ENCODE measurements around the gene CLCN7. TPM values are rescaled to one million over a fixed set of nuclear protein-coding genes. Genes with fewer than 3 reads are reported as not detected.
A peak's percentile ranks its signal among the peaks of the same experiment; 100 is the strongest.

Gene CLCN7
- total and polyA plus RNA-seq, 8 donors, result 31.0 to 91.2 (median 36.2) TPM

GRCh38 chr16:1457489-1458245, 17.2 kb downstream of the CLCN7 start:
- H3K27ac ChIP-seq, result no peak overlapping the region
- no peak overlapping the region for H3K4me3 ChIP-seq
- H3K36me3 ChIP-seq, result peaks cover 0 to 40% (median 7%) of the 10 kb centered on the region in 3 donors
- H3K9me3 ChIP-seq, result no peaks in the 10 kb centered on the region
- peak in 1 of 6 donors; percentile 52 for DNase-seq
- intact Hi-C loops (cut with DNase I), result no loop called here
- H3K4me1 ChIP-seq, result no peaks in the 10 kb centered on the region
- WGBS, 2 donors, result 93 to 95% methylated on average over 41 to 42 of the region's 42 CpGs
- TF ChIP-seq CTCF (IDR thresholded peaks at IDR 0.05), result no peak
- no peak for ATAC-seq
- FAIRE-seq, result no peak
- no peaks in the 10 kb centered on the region for H3K27me3 ChIP-seq

- Histone ChIP-seq H3K4me1 (no peaks in the 10 kb centered on the region), H3K9me3 (no peaks in the 10 kb centered on the region), H3K27me3 (no peaks in the 10 kb centered on the region), H3K4me3 (no peak overlapping the region), H3K36me3 (peaks cover 0 to 43% (median 7%) of the 10 kb centered on the region in 3 donors), H3K27ac (no peak overlapping the region)
- peak in 1 of 6 donors; percentile 56 for DNase-seq
- FAIRE-seq, result no peak
- no peak for ATAC-seq
- intact Hi-C loops (cut with DNase I), result no loop called here
- no peak for TF ChIP-seq CTCF (IDR thresholded peaks at IDR 0.05)
- WGBS, 2 donors, result 93 to 94% methylated on average over 16 of the region's 16 CpGs
These were observed 17.9 kb downstream of the CLCN7 start for GRCh38 chr16:1456951-1457350.

GRCh38 chr16:1455190-1456171, 19.3 kb downstream of the CLCN7 start:
- H3K27me3 ChIP-seq, result no peaks in the 10 kb centered on the region
- DNase-seq (peak in 1 of 6 donors; percentile 53), ATAC-seq (no peak), FAIRE-seq (no peak)
- no peaks in the 10 kb centered on the region for H3K4me1 ChIP-seq
- 92 to 95% methylated on average over 40 to 41 of the region's 41 CpGs for WGBS, 2 donors
- no peak overlapping the region for H3K27ac ChIP-seq
- no peak overlapping the region for H3K4me3 ChIP-seq
- intact Hi-C loops (cut with DNase I), result no loop called here
- peaks cover 0 to 35% (median 7%) of the 10 kb centered on the region in 3 donors for H3K36me3 ChIP-seq
- TF ChIP-seq CTCF (IDR thresholded peaks at IDR 0.05), result no peak
- H3K9me3 ChIP-seq, result no peaks in the 10 kb centered on the region

GRCh38 chr16:1454561-1454960, 20.3 kb downstream of the CLCN7 start:
- DNase-seq (peak in 1 of 6 donors; percentile 51), ATAC-seq (no peak)
- intact Hi-C loops (cut with DNase I), result no loop called here

More at GRCh38 chr16:1454561-1454960, 20.3 kb downstream of the CLCN7 start:
- TF ChIP-seq CTCF (IDR thresholded peaks at IDR 0.05), result no peak
- Histone ChIP-seq H3K4me3 (no peak overlapping the region), H3K27me3 (no peaks in the 10 kb centered on the region), H3K9me3 (no peaks in the 10 kb centered on the region), H3K36me3 (peaks cover 0 to 30% (median 7%) of the 10 kb centered on the region in 3 donors), H3K4me1 (no peaks in the 10 kb centered on the region), H3K27ac (no peak overlapping the region)
- 91 to 92% methylated on average over 17 of the region's 17 CpGs for WGBS, 2 donors
- no peak for FAIRE-seq
